T-helper 1 cell treated with Interleukin-12 subunit alpha and Interleukin-12 subunit beta and Interleukin-4 antibody, amounts not matched to agents 30 μg/mL and 1 μg/mL, for 36 hours (primary cell): ENCODE data around the gene TBKBP1.

Source experiments
- H3K27ac Mint-ChIP-seq: one replicate; pipeline ENCODE4 v1.8.0; 2021; ENCODE audit warnings: mild to moderate bottlenecking, mixed read lengths
- H3K27me3 Mint-ChIP-seq: one replicate; pipeline ENCODE4 v1.8.0; 2021; ENCODE audit warnings: low read depth, mixed read lengths
- H3K36me3 Mint-ChIP-seq: one replicate; pipeline ENCODE4 v1.8.0; 2021; ENCODE audit warnings: low read depth, mixed read lengths
- H3K4me1 Mint-ChIP-seq: one replicate; pipeline ENCODE4 v1.8.0; 2021; ENCODE audit warnings: low read depth, mixed read lengths
- H3K4me3 Mint-ChIP-seq: one replicate; pipeline ENCODE4 v1.8.0; 2021; ENCODE audit warnings: mild to moderate bottlenecking, moderate library complexity, mixed read lengths
- H3K9me3 Mint-ChIP-seq: one replicate; pipeline ENCODE4 v1.8.0; 2021; ENCODE audit warnings: mixed read lengths

The TBKBP1 gene

DNA sequence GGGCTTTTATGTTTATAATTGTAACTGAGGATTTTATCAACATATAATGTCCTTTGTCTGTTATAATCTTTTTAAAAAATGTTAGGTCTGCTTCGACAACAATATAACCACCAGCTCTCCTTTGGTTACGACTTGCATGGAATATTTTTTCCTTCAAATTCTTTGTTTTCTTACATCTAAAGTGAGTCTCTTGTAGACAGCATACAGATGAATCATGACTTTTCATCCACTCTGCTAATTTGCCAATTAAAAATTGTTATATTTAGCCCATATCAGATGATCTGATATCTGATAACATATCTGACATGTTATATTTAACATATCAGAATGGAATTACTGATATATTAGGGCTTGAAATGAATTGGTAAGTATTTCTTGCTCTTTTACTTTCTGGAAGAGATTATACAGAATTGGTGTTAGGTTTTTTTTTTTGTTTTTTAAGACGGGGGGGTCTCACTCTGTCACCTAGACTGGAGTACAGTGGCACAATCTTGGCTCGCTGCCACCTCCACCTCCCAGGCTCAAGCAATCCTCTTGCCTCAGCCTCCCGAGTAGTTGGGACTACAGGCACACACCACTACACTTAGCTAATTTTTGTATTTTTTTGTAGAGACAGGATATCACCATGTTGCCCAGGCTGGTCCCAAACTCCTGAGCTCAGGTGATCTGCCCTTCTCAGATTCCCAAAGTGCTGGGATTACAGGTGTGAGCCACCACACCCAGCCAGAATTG, 66.6 kb downstream of the TBKBP1 start:
- Mint-ChIP-seq H3K4me1 (no peaks in the 10 kb centered on the region), H3K27ac (no peak overlapping the region), H3K27me3 (peaks cover 48% of the 10 kb centered on the region), H3K4me3 (no peak overlapping the region), H3K9me3 (peaks cover 14% of the 10 kb centered on the region), H3K36me3 (peaks cover 2% of the 10 kb centered on the region)
